Liver (tissue), 3 donors: Measurements from ENCODE around the gene PDZRN4.

Source experiments
- ATF3 ChIP-seq: IDR thresholded peaks from 2 replicates; pipeline ENCODE4 v1.6.1; 2016; ENCODE audit warnings: antibody characterized with exemption
- CTCF ChIP-seq: fragments of 150-350 bp; IDR thresholded peaks from 2 replicates; pipeline ENCODE4 v1.5.1; 2017; ENCODE audit warnings: improper control_type of control experiment, low read depth, low read length; ENCODE audit not compliant: missing input control
- EGR1 ChIP-seq, 2 donors: IDR thresholded peaks; 2 replicates each; pipeline ENCODE4 v1.6.1; 2016 to 2018; ENCODE audit warnings: antibody characterized with exemption in 2 of 2, low read depth in 2 of 2
- FOXA1 ChIP-seq: IDR thresholded peaks from 2 replicates; pipeline ENCODE4 v1.6.1; 2016; ENCODE audit warnings: antibody characterized with exemption
- GABPA ChIP-seq, 2 donors: IDR thresholded peaks in 1 of 2; conservative IDR thresholded peaks in 1 of 2; 2 replicates each; pipeline ENCODE4 v1.6.1; 2016; ENCODE audit warnings: antibody characterized with exemption in 2 of 2, mild to moderate bottlenecking in 1 of 2, moderate library complexity in 1 of 2
- JUND ChIP-seq, 2 donors: IDR thresholded peaks; 2 replicates each; pipeline ENCODE4 v1.6.1; 2016; ENCODE audit warnings: antibody characterized with exemption in 2 of 2
- RAD21 ChIP-seq, 2 donors: IDR thresholded peaks; 2 replicates each; pipeline ENCODE4 v1.6.1; 2016; ENCODE audit warnings: antibody characterized with exemption in 2 of 2, mild to moderate bottlenecking in 2 of 2
- REST ChIP-seq: IDR thresholded peaks from 2 replicates; pipeline ENCODE4 v1.6.1; 2016; ENCODE audit warnings: antibody characterized with exemption, mild to moderate bottlenecking
- RXRA ChIP-seq, 2 donors: IDR thresholded peaks; 2 replicates each; pipeline ENCODE4 v1.6.1; 2017 to 2018; ENCODE audit warnings: antibody characterized with exemption in 2 of 2, mild to moderate bottlenecking in 1 of 2
- SP1 ChIP-seq: IDR thresholded peaks from 2 replicates; pipeline ENCODE4 v1.6.1; 2018; ENCODE audit warnings: antibody characterized with exemption, mild to moderate bottlenecking
- TAF1 ChIP-seq: conservative IDR thresholded peaks from 2 replicates; pipeline ENCODE4 v1.6.1; 2016; ENCODE audit warnings: antibody characterized with exemption, mild to moderate bottlenecking
- YY1 ChIP-seq: IDR thresholded peaks from 2 replicates; pipeline ENCODE4 v1.6.1; 2016; ENCODE audit warnings: antibody characterized with exemption, mild to moderate bottlenecking
- ZBTB33 ChIP-seq: IDR thresholded peaks from 2 replicates; pipeline ENCODE4 v1.6.1; 2016; ENCODE audit warnings: antibody characterized with exemption
- TF ChIP-seq, protein P1 (sequence below): IDR thresholded peaks from 2 replicates; pipeline ENCODE4 v1.6.1; 2016; ENCODE audit warnings: antibody characterized with exemption
- donor health status: healthy.
- donor health status: healthy.

DNA sequence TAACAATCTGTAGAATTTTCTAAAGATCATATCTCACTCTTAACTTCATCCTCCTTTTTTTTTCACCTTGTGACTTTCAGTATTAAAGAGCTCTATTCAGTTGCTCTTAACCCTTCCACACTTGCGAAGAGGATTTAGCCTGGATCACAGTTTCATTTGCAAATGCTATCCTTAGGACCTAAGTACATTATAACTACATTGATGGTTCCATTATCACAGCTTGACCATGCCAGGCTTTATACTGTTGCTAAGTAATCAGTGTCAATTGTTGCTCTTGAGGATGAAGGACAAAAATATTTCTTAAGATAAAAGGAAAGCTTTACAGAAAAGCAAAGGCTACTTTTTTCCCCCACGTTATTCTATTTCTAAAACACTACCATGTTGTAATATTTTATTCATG lies 122.2 kb downstream of the PDZRN4 start:
- no peak for TF ChIP-seq CTCF
- TF ChIP-seq YY1: no peak
- TF ChIP-seq TAF1: no peak
- no peak for TF ChIP-seq EGR1 (IDR thresholded peaks at IDR 0.05; ENCODE audit: low read depth in 2 of 2)
- TF ChIP-seq, protein P1, sequence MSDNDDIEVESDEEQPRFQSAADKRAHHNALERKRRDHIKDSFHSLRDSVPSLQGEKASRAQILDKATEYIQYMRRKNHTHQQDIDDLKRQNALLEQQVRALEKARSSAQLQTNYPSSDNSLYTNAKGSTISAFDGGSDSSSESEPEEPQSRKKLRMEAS: no peak
- no peak for TF ChIP-seq SP1
- no peak for TF ChIP-seq GABPA (IDR thresholded peaks at IDR 0.05 in 1 of 2, conservative IDR thresholded peaks at IDR 0.05 in 1 of 2)
- TF ChIP-seq REST: no peak
- TF ChIP-seq RAD21 (IDR thresholded peaks at IDR 0.05): no peak
- no peak for TF ChIP-seq RXRA (IDR thresholded peaks at IDR 0.05)
- TF ChIP-seq ATF3: no peak
- no peak for TF ChIP-seq ZBTB33
- no peak for TF ChIP-seq JUND (IDR thresholded peaks at IDR 0.05)
- TF ChIP-seq FOXA1: no peak
